SU-DHL-6 (cell line): Measurements from ENCODE around the gene PRAMEF5.
"Not testable (repeated sequence)": the region's sequence is repeated elsewhere in the genome, so short reads cannot be mapped to it uniquely, and the experiment has no call there.

Source experiments
- CTCF ChIP-seq: fragments of 200-600 bp; sonication (generic); IDR thresholded peaks from one replicate; pipeline ENCODE4 v1.5.1; 2017; ENCODE audit warnings: antibody characterized with exemption, mild to moderate bottlenecking, low read length, moderate library complexity; ENCODE audit not compliant: insufficient read depth, poor library complexity, severe bottlenecking
- EZH2phosphoT487 ChIP-seq: fragments of 200-600 bp; sonication (generic), shearing (Covaris generic); conservative IDR thresholded peaks from 2 replicates; pipeline ENCODE4 v1.6.1; 2018; ENCODE audit warnings: mild to moderate bottlenecking, antibody characterized with exemption, low read length, moderate library complexity, mixed read lengths

DNA sequence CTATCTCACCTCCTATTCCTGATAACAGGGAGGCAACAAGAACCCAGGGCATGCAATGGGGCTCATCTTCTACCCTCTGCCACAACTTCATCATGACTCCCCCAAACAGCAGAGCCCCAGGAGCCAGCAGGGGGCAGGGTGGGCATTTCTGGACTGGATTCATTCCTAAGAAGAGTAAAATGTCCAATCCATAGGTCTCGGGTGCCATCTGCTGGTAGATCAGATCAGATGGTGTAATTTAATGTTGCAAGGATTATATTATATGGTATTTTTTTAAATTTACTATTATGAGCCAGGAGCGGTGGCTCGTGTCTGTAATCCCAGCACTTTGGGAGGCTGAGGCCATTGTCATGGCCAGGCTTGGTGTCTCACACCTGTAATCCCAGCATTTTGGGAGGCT is 11.1 kb downstream of the PRAMEF5 start:
- not testable (repeated sequence) for TF ChIP-seq CTCF, EZH2phosphoT487
